Measurements from ENCODE around the gene ZNF507. TPM values are rescaled to one million over a fixed set of nuclear protein-coding genes. Genes with fewer than 3 reads are reported as not detected.

Gene ZNF507
- total RNA-seq, 4 donors from 2014 or later, result 12.2 to 29.6 (median 16.1) TPM

DNA sequence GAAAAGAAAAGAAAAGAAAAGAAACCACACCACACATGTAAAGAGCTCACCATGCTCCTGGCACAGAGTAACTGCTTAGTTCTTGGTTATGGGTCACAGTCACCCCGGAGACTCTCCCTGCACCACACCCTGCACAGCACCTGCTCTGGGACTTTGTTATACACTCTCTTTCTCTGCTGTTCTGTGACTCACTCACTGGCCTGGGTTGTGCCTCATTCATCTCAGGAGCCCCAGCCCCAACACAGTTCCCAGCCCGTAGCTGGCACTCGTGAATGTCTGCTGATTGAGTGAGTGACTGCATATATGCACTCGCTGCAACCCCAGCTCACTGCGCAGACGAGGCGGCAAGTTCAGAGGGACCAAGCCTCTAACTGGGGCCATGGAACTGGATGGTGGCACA is 22.9 kb upstream of the ZNF507 start:
- ATAC-seq (ENCODE audit: low FRiP score), result no peak
- TF ChIP-seq, protein P1, sequence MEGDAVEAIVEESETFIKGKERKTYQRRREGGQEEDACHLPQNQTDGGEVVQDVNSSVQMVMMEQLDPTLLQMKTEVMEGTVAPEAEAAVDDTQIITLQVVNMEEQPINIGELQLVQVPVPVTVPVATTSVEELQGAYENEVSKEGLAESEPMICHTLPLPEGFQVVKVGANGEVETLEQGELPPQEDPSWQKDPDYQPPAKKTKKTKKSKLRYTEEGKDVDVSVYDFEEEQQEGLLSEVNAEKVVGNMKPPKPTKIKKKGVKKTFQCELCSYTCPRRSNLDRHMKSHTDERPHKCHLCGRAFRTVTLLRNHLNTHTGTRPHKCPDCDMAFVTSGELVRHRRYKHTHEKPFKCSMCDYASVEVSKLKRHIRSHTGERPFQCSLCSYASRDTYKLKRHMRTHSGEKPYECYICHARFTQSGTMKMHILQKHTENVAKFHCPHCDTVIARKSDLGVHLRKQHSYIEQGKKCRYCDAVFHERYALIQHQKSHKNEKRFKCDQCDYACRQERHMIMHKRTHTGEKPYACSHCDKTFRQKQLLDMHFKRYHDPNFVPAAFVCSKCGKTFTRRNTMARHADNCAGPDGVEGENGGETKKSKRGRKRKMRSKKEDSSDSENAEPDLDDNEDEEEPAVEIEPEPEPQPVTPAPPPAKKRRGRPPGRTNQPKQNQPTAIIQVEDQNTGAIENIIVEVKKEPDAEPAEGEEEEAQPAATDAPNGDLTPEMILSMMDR (IDR thresholded peaks at IDR 0.05), result no peak
- no peak for DNase-seq (ENCODE audit: low spot score)

DNA sequence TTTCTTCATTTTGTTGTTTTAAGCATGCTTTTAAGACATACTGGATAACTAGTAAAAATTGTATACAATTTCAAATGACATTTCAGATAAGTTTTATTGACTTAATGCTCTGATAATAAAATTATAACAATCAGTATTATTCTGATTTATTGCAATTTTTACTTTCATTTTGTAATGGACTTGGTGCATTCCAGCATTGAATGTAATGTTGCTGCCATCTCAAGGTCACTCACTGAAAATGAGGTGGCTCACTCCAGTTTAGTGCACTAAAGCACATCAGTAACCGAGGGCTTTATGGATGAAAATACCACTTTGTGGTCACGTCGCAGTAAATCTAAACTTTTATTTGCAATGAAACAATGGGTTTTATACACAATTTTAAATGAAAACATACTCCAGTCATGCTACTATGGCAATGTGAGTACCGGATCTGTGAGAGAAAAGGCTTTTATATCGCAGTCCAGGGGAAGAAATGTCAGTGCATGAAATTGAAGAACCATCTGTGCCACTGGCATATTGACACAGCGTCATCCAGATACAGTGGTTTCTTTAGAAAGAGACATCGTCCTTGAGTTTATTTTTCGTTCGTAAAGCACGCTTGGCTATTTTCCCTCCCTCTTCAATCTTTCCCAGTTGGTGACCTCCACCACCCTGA is 20.7 kb upstream of the ZNF507 start:
- TF ChIP-seq, protein P1 (IDR thresholded peaks at IDR 0.05), result no peak
- no peak for ATAC-seq (ENCODE audit: low FRiP score)

DNA sequence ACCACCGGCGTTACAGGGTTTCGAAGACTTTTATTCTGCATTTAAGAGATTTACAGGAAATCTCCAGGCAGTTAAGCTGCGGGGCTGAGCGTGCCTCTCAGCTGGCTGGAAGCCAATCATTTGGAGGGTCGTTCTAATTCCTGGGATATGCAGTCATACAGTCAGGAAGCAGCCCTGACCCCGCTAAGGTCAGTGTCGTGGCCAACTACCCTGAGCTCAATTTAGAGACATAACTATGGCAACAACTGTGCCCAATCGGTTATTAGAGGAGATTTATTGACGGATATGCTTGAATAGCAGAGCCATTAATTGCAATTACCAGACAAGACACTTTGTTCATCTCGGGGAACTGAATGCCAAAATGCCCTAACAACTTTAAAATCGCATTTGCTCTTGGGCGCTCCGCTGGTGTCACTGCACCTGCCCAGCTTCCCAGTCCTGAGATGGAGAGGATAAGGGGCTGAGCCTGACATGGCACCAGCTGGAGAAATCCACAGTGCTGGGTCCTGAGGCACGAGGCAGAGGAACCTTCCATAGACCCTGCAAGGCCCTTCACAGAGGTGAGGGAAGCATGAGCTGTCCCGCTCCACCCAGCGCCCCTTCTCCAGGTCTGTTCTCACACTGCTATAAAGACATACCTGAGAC is 15.1 kb upstream of the ZNF507 start:
- TF ChIP-seq, protein P1 (IDR thresholded peaks at IDR 0.05), result no peak
- ATAC-seq (ENCODE audit: low FRiP score), result no peak
- DNase-seq (ENCODE audit: low spot score), result no peak

More for the DNA sequence above, 20.7 kb upstream of the ZNF507 start:
- DNase-seq (ENCODE audit: low spot score), result no peak

DNA sequence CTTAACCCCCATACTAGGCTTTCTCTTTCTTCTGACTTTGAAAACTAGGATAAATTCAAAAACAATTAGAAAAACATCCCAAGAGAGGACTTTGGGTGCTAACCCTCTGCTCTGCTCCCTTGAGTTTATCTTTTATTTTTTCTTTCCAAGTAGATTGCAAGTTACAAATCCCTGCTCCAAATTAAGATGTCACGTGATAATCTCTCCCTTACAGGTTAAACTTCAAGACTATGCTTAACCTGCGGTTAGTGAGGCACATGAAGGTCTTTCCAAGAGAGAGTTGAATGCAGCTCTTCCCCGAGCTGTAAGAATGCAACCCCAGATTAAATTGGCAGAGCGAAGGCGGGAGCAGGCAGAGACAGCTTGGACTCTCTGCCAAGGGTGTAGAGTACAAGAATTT is 12.2 kb upstream of the ZNF507 start:
- no peak for DNase-seq (ENCODE audit: low spot score)
- TF ChIP-seq, protein P1 (IDR thresholded peaks at IDR 0.05), result no peak
- ATAC-seq (ENCODE audit: low FRiP score), result no peak

DNA sequence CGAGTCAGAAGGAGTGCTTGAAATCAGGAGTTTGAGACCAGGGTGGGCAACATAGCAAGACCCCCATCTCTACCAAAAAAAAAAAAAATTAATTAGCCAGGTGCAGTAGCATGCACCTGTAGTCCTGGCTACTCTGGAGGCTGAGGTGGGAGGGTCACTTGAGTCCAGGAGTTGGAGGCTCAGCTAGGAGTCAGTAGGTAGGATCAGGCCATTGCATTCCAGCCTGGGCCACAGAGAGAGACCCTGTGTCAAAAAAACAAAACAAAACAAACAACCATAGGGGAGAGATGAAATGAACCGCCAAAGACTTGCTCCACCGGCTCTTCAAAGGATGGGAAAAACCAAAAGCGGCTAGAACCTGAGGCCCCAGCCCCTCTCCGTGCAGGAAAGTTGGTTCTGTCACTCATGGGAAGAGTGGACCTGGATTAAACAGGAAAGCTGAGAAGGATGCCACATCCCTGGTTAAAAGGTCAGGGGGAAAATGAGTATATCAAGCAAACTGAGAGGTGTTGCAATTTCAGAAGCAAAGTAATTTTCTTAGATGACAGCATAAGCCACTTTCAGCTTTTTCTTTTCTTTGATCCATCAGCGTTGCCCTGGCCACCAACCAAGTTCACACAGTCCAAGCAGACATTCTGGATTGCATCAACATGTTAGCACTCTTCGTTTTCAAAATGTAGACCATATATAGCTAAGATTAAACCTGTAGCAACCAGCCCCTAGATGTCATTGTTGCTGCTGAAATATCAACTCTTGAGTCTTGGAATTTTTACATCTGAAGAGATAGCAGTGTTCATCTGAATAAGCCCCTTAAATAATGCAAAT is 8.9 kb upstream of the ZNF507 start:
- TF ChIP-seq, protein P1 (IDR thresholded peaks at IDR 0.05), result no peak
- ATAC-seq (ENCODE audit: low FRiP score) (peak; percentile 60), DNase-seq (ENCODE audit: low spot score) (no peak)

DNA sequence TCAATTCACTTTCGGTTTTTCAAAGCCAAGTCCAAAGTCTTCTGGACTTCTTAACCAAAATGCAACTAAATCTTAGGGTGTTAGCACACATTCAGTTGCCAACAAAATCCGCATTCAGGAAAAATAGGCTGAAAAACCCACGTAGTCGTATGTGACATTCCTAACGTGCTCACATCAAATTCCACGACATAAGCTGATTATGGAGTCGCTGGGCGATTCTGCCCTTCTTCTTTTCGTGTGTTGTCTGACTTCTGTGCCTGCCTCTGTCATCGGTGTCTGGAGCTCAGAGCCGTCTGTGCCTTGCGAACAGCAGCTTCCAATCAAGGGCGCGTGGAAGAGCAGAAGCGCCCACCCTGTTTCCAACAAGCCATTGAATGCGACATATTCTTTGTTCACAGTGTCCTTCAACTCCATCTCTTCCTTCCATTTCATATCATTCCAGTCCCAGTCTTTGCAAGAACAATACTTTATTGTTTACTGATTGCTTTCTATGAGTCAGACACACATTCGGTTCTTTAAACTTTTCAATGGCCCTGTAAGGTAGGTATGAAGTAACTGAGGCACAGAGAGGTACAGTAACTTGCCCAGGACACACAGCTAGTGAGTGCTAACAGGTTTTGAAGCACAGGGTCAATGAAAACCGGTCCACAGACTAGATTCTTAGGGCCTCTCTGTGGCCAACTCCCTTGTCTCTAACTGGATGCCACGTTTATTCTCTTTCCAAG is 8.2 kb upstream of the ZNF507 start:
- TF ChIP-seq, protein P1 (IDR thresholded peaks at IDR 0.05), result no peak
- DNase-seq (ENCODE audit: low spot score) (no peak), ATAC-seq (ENCODE audit: low FRiP score) (no peak)

All from omental fat pad (tissue), 4 donors.